ENCODE data around the gene BTNL9.
"Not testable (repeated sequence)": the region's sequence is repeated elsewhere in the genome, so short reads cannot be mapped to it uniquely, and the experiment has no call there.

Gene BTNL9

GRCh38 chr5:181081989-181082388, 41.9 kb downstream of the BTNL9 start:
- Histone ChIP-seq H3K9me3 (ENCODE audit: control insufficient read depth in 1 of 2, low read length in 2 of 2) (peaks cover 0 to 3% of the 10 kb centered on the region in 2 donors), H3K9ac (ENCODE audit: low read depth in 1 of 2, low read length in 2 of 2) (no peak overlapping the region), H3K4me1 (ENCODE audit: control insufficient read depth in 1 of 2, insufficient read depth in 2 of 2, low read length in 2 of 2) (no peaks in the 10 kb centered on the region), H3K36me3 (ENCODE audit: control insufficient read depth in 1 of 2, insufficient read depth in 2 of 2, low read length in 2 of 2) (no peaks in the 10 kb centered on the region), H3K27me3 (ENCODE audit: control insufficient read depth in 1 of 2, insufficient read depth in 2 of 2, low read length in 2 of 2) (peaks cover 2 to 12% of the 10 kb centered on the region in 2 donors), H3K27ac (ENCODE audit: low read depth, low read length) (no peak overlapping the region), H3K4me3 (ENCODE audit: low read depth in 1 of 2, low read length in 2 of 2) (no peak overlapping the region)

- Histone ChIP-seq H3K27me3 (ENCODE audit: control insufficient read depth in 1 of 2, insufficient read depth in 2 of 2, low read length in 2 of 2) (peaks cover 2 to 12% of the 10 kb centered on the region in 2 donors), H3K4me1 (ENCODE audit: control insufficient read depth in 1 of 2, insufficient read depth in 2 of 2, low read length in 2 of 2) (no peaks in the 10 kb centered on the region)
These were observed 44.6 kb downstream of the BTNL9 start for GRCh38 chr5:181084621-181085195.

GRCh38 chr5:181086026-181086883, 46.2 kb downstream of the BTNL9 start:
- Histone ChIP-seq H3K27me3 (ENCODE audit: control insufficient read depth in 1 of 2, insufficient read depth in 2 of 2, low read length in 2 of 2) (peaks cover 2 to 12% of the 10 kb centered on the region in 2 donors), H3K4me3 (ENCODE audit: low read depth in 1 of 2, low read length in 2 of 2) (no peak overlapping the region), H3K36me3 (ENCODE audit: control insufficient read depth in 1 of 2, insufficient read depth in 2 of 2, low read length in 2 of 2) (no peaks in the 10 kb centered on the region), H3K9me3 (ENCODE audit: control insufficient read depth in 1 of 2, low read length in 2 of 2) (no peaks in the 10 kb centered on the region), H3K27ac (ENCODE audit: low read depth, low read length) (no peak overlapping the region), H3K9ac (ENCODE audit: low read depth in 1 of 2, low read length in 2 of 2) (no peak overlapping the region), H3K4me1 (ENCODE audit: control insufficient read depth in 1 of 2, insufficient read depth in 2 of 2, low read length in 2 of 2) (no peaks in the 10 kb centered on the region)

More at GRCh38 chr5:181084621-181085195, 44.6 kb downstream of the BTNL9 start:
- Histone ChIP-seq H3K27ac (ENCODE audit: low read depth, low read length) (no peak overlapping the region), H3K9me3 (ENCODE audit: control insufficient read depth in 1 of 2, low read length in 2 of 2) (no peaks in the 10 kb centered on the region), H3K9ac (ENCODE audit: low read depth in 1 of 2, low read length in 2 of 2) (no peak overlapping the region), H3K36me3 (ENCODE audit: control insufficient read depth in 1 of 2, insufficient read depth in 2 of 2, low read length in 2 of 2) (no peaks in the 10 kb centered on the region), H3K4me3 (ENCODE audit: low read depth in 1 of 2, low read length in 2 of 2) (no peak overlapping the region)

GRCh38 chr5:181086884-181087205, 46.8 kb downstream of the BTNL9 start:
- Histone ChIP-seq H3K36me3 (ENCODE audit: control insufficient read depth in 1 of 2, insufficient read depth in 2 of 2, low read length in 2 of 2) (no peaks in the 10 kb centered on the region), H3K4me1 (ENCODE audit: control insufficient read depth in 1 of 2, insufficient read depth in 2 of 2, low read length in 2 of 2) (no peaks in the 10 kb centered on the region), H3K9ac (ENCODE audit: low read depth in 1 of 2, low read length in 2 of 2) (no peak overlapping the region), H3K9me3 (ENCODE audit: control insufficient read depth in 1 of 2, low read length in 2 of 2) (no peaks in the 10 kb centered on the region), H3K27ac (ENCODE audit: low read depth, low read length) (no peak overlapping the region), H3K27me3 (ENCODE audit: control insufficient read depth in 1 of 2, insufficient read depth in 2 of 2, low read length in 2 of 2) (peaks cover 2 to 12% of the 10 kb centered on the region in 2 donors), H3K4me3 (ENCODE audit: low read depth in 1 of 2, low read length in 2 of 2) (no peak overlapping the region)

GRCh38 chr5:181087309-181087708, 47.2 kb downstream of the BTNL9 start:
- Histone ChIP-seq H3K36me3 (ENCODE audit: control insufficient read depth in 1 of 2, insufficient read depth in 2 of 2, low read length in 2 of 2) (no peaks in the 10 kb centered on the region), H3K27me3 (ENCODE audit: control insufficient read depth in 1 of 2, insufficient read depth in 2 of 2, low read length in 2 of 2) (peaks cover 2 to 15% of the 10 kb centered on the region in 2 donors), H3K27ac (ENCODE audit: low read depth, low read length) (no peak overlapping the region), H3K9me3 (ENCODE audit: control insufficient read depth in 1 of 2, low read length in 2 of 2) (no peaks in the 10 kb centered on the region), H3K4me3 (ENCODE audit: low read depth in 1 of 2, low read length in 2 of 2) (no peak overlapping the region), H3K4me1 (ENCODE audit: control insufficient read depth in 1 of 2, insufficient read depth in 2 of 2, low read length in 2 of 2) (no peaks in the 10 kb centered on the region), H3K9ac (ENCODE audit: low read depth in 1 of 2, low read length in 2 of 2) (no peak overlapping the region)

GRCh38 chr5:181088289-181088688, 48.2 kb downstream of the BTNL9 start:
- H3K4me1 ChIP-seq (ENCODE audit: control insufficient read depth in 1 of 2, insufficient read depth in 2 of 2, low read length in 2 of 2) = no peaks in the 10 kb centered on the region
- no peaks in the 10 kb centered on the region for H3K9me3 ChIP-seq (ENCODE audit: control insufficient read depth in 1 of 2, low read length in 2 of 2)
- no peaks in the 10 kb centered on the region for H3K36me3 ChIP-seq (ENCODE audit: control insufficient read depth in 1 of 2, insufficient read depth in 2 of 2, low read length in 2 of 2)
- no peak overlapping the region for H3K9ac ChIP-seq (ENCODE audit: low read depth in 1 of 2, low read length in 2 of 2)
- H3K27ac ChIP-seq (ENCODE audit: low read depth, low read length) = no peak overlapping the region
- peaks cover 2 to 22% of the 10 kb centered on the region in 2 donors for H3K27me3 ChIP-seq (ENCODE audit: control insufficient read depth in 1 of 2, insufficient read depth in 2 of 2, low read length in 2 of 2)
- no peak overlapping the region for H3K4me3 ChIP-seq (ENCODE audit: low read depth in 1 of 2, low read length in 2 of 2)

- Histone ChIP-seq H3K27me3 (ENCODE audit: control insufficient read depth in 1 of 2, insufficient read depth in 2 of 2, low read length in 2 of 2) (peaks cover 0 to 10% of the 10 kb centered on the region in 2 donors), H3K9ac (ENCODE audit: low read depth in 1 of 2, low read length in 2 of 2) (no peak overlapping the region), H3K4me3 (ENCODE audit: low read depth in 1 of 2, low read length in 2 of 2) (no peak overlapping the region), H3K4me1 (ENCODE audit: control insufficient read depth in 1 of 2, insufficient read depth in 2 of 2, low read length in 2 of 2) (no peaks in the 10 kb centered on the region), H3K36me3 (ENCODE audit: control insufficient read depth in 1 of 2, insufficient read depth in 2 of 2, low read length in 2 of 2) (no peaks in the 10 kb centered on the region), H3K9me3 (ENCODE audit: control insufficient read depth in 1 of 2, low read length in 2 of 2) (no peaks in the 10 kb centered on the region), H3K27ac (ENCODE audit: low read depth, low read length) (no peak overlapping the region)
These were observed 52.4 kb downstream of the BTNL9 start for GRCh38 chr5:181092428-181092827.

GRCh38 chr5:181095162-181095561, 55.1 kb downstream of the BTNL9 start:
- H3K4me3 ChIP-seq (ENCODE audit: low read depth in 1 of 2, low read length in 2 of 2); H3K9ac ChIP-seq (ENCODE audit: low read depth in 1 of 2, low read length in 2 of 2); H3K36me3 ChIP-seq (ENCODE audit: control insufficient read depth in 1 of 2, insufficient read depth in 2 of 2, low read length in 2 of 2); H3K27ac ChIP-seq (ENCODE audit: low read depth, low read length); H3K9me3 ChIP-seq (ENCODE audit: control insufficient read depth in 1 of 2, low read length in 2 of 2); H3K4me1 ChIP-seq (ENCODE audit: control insufficient read depth in 1 of 2, insufficient read depth in 2 of 2, low read length in 2 of 2): not testable (repeated sequence)
- peaks cover 15 to 24% of the 10 kb centered on the region in 2 donors for H3K27me3 ChIP-seq (ENCODE audit: control insufficient read depth in 1 of 2, insufficient read depth in 2 of 2, low read length in 2 of 2)

- H3K27ac ChIP-seq (ENCODE audit: low read depth, low read length); H3K4me3 ChIP-seq (ENCODE audit: low read depth in 1 of 2, low read length in 2 of 2); H3K9me3 ChIP-seq (ENCODE audit: control insufficient read depth in 1 of 2, low read length in 2 of 2); H3K36me3 ChIP-seq (ENCODE audit: control insufficient read depth in 1 of 2, insufficient read depth in 2 of 2, low read length in 2 of 2); H3K4me1 ChIP-seq (ENCODE audit: control insufficient read depth in 1 of 2, insufficient read depth in 2 of 2, low read length in 2 of 2); H3K9ac ChIP-seq (ENCODE audit: low read depth in 1 of 2, low read length in 2 of 2): not testable (repeated sequence)
- peaks cover 19 to 27% of the 10 kb centered on the region in 2 donors for H3K27me3 ChIP-seq (ENCODE audit: control insufficient read depth in 1 of 2, insufficient read depth in 2 of 2, low read length in 2 of 2)
These were observed 56.8 kb downstream of the BTNL9 start for GRCh38 chr5:181096721-181097382.

GRCh38 chr5:181097383-181097753, 57.3 kb downstream of the BTNL9 start:
- H3K27ac ChIP-seq (ENCODE audit: low read depth, low read length) = not testable (repeated sequence)

More at GRCh38 chr5:181097383-181097753, 57.3 kb downstream of the BTNL9 start:
- H3K9me3 ChIP-seq (ENCODE audit: control insufficient read depth in 1 of 2, low read length in 2 of 2); H3K4me3 ChIP-seq (ENCODE audit: low read depth in 1 of 2, low read length in 2 of 2); H3K9ac ChIP-seq (ENCODE audit: low read depth in 1 of 2, low read length in 2 of 2); H3K4me1 ChIP-seq (ENCODE audit: control insufficient read depth in 1 of 2, insufficient read depth in 2 of 2, low read length in 2 of 2); H3K36me3 ChIP-seq (ENCODE audit: control insufficient read depth in 1 of 2, insufficient read depth in 2 of 2, low read length in 2 of 2): not testable (repeated sequence)
- H3K27me3 ChIP-seq (ENCODE audit: control insufficient read depth in 1 of 2, insufficient read depth in 2 of 2, low read length in 2 of 2) = peaks cover 19 to 23% of the 10 kb centered on the region in 2 donors

Measured in duodenal mucosa (tissue), 2 donors.